MG63 (cell line): ENCODE measurements around the gene HEBP2. TPM values are rescaled to one million over a fixed set of nuclear protein-coding genes. Genes with fewer than 3 reads are reported as not detected.

Experiments used
- DNase-seq: peaks from one replicate; pipeline ENCODE4 v3.0.0-alpha.2; 2020
- H3K27me3 ChIP-seq: fragments of 250-450 bp; sonication (Bioruptor Pico); 2 replicates; pipeline ENCODE4 v1.5.1; 2020; ENCODE audit warnings: mild to moderate bottlenecking, moderate library complexity
- H3K36me3 ChIP-seq: fragments of 250-450 bp; sonication (Bioruptor Pico); 2 replicates; pipeline ENCODE4 v1.5.1; 2020; ENCODE audit warnings: mild to moderate bottlenecking, moderate library complexity
- H3K4me3 ChIP-seq: fragments of 250-450 bp; sonication (Bioruptor Pico); 2 replicates; pipeline ENCODE4 v1.5.1; 2020; ENCODE audit warnings: mild to moderate bottlenecking, moderate library complexity
- H3K9me3 ChIP-seq: fragments of 250-450 bp; sonication (Bioruptor Pico); 2 replicates; pipeline ENCODE4 v1.5.1; 2020; ENCODE audit warnings: mild to moderate bottlenecking, moderate library complexity
- total RNA-seq: library from RNA; depleted of rRNA; stranded (reverse); fragments of >200 nt; shearing (Covaris generic); gene quantifications from 2 replicates; pipeline ENCODE4 v1.2.3, GENCODE V29; 2014; ENCODE audit warnings: low replicate concordance

HEBP2 gene
- total RNA-seq, 1 experiment from 2014 or later, result 76.0 TPM

GRCh38 chr6:138387577-138388368 lies 16.2 kb upstream of the HEBP2 start:
- Histone ChIP-seq H3K27me3 (no peaks in the 10 kb centered on the region), H3K9me3 (no peaks in the 10 kb centered on the region), H3K36me3 (no peaks in the 10 kb centered on the region), H3K4me3 (no peak overlapping the region)
- DNase-seq, result no peak

- no peaks in the 10 kb centered on the region for H3K9me3 ChIP-seq
- no peaks in the 10 kb centered on the region for H3K27me3 ChIP-seq
These were observed 14.5 kb upstream of the HEBP2 start for GRCh38 chr6:138389551-138389950.

GRCh38 chr6:138393871-138394783 lies 9.9 kb upstream of the HEBP2 start:
- Histone ChIP-seq H3K36me3 (no peaks in the 10 kb centered on the region), H3K4me3 (no peak overlapping the region), H3K9me3 (no peaks in the 10 kb centered on the region), H3K27me3 (no peaks in the 10 kb centered on the region)
- no peak for DNase-seq

More at GRCh38 chr6:138389551-138389950, 14.5 kb upstream of the HEBP2 start:
- no peak for DNase-seq
- H3K4me3 ChIP-seq, result no peak overlapping the region
- H3K36me3 ChIP-seq, result no peaks in the 10 kb centered on the region

- no peaks in the 10 kb centered on the region for H3K27me3 ChIP-seq
- H3K9me3 ChIP-seq, result no peaks in the 10 kb centered on the region
- H3K36me3 ChIP-seq, result no peaks in the 10 kb centered on the region
- no peak for DNase-seq
- H3K4me3 ChIP-seq, result no peak overlapping the region
These were observed 7.3 kb upstream of the HEBP2 start for GRCh38 chr6:138396709-138397108.

- H3K4me3 ChIP-seq, result no peak overlapping the region
- no peaks in the 10 kb centered on the region for H3K27me3 ChIP-seq
- peak; percentile 62 for DNase-seq
- no peaks in the 10 kb centered on the region for H3K36me3 ChIP-seq
- no peaks in the 10 kb centered on the region for H3K9me3 ChIP-seq
These were observed 6.6 kb upstream of the HEBP2 start for GRCh38 chr6:138397128-138398122.

DNA sequence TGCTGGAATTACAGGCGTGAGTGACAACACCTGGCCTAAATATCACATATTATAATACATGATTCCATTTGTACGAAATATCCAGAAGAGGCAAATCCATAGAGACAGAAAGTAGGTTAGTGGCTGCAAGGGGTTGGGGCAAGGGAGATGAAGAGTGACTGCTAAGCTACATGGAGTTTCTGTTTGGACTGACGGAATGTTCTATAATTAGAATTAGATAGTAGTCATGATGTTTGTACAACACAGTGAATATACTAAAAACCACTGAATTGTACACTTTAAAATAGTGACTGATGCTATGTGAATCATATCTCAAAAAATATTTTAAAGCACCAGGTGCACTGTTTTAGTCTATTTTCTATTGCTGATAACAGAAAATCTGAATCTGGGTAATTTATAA lies 3.7 kb upstream of the HEBP2 start:
- Histone ChIP-seq H3K9me3 (no peaks in the 10 kb centered on the region), H3K36me3 (peaks cover under 1% of the 10 kb centered on the region; the same call in 1 of the 2 replicates), H3K4me3 (no peak overlapping the region), H3K27me3 (no peaks in the 10 kb centered on the region)
- no peak for DNase-seq

GRCh38 chr6:138401960-138402837 lies 1.8 kb upstream of the HEBP2 start:
- Histone ChIP-seq H3K4me3 (no peak overlapping the region), H3K36me3 (peaks cover 19% of the 10 kb centered on the region), H3K9me3 (no peaks in the 10 kb centered on the region), H3K27me3 (no peaks in the 10 kb centered on the region)
- DNase-seq, result no peak

- H3K4me3 ChIP-seq, result no peak overlapping the region; the same call in none of the 2 replicates
These were observed 1.2 kb upstream of the HEBP2 start for GRCh38 chr6:138402838-138403187.

GRCh38 chr6:138403324-138403800 lies 661 bp upstream of the HEBP2 start:
- Histone ChIP-seq H3K36me3 (peaks cover 29% of the 10 kb centered on the region), H3K4me3 (peak overlapping the region; percentile 70), H3K27me3 (no peaks in the 10 kb centered on the region), H3K9me3 (no peaks in the 10 kb centered on the region)
- peak; percentile 39 for DNase-seq

More at GRCh38 chr6:138402838-138403187, 1.2 kb upstream of the HEBP2 start:
- H3K9me3 ChIP-seq, result no peaks in the 10 kb centered on the region
- no peak for DNase-seq
- H3K36me3 ChIP-seq, result peaks cover 23% of the 10 kb centered on the region
- H3K27me3 ChIP-seq, result no peaks in the 10 kb centered on the region

DNA sequence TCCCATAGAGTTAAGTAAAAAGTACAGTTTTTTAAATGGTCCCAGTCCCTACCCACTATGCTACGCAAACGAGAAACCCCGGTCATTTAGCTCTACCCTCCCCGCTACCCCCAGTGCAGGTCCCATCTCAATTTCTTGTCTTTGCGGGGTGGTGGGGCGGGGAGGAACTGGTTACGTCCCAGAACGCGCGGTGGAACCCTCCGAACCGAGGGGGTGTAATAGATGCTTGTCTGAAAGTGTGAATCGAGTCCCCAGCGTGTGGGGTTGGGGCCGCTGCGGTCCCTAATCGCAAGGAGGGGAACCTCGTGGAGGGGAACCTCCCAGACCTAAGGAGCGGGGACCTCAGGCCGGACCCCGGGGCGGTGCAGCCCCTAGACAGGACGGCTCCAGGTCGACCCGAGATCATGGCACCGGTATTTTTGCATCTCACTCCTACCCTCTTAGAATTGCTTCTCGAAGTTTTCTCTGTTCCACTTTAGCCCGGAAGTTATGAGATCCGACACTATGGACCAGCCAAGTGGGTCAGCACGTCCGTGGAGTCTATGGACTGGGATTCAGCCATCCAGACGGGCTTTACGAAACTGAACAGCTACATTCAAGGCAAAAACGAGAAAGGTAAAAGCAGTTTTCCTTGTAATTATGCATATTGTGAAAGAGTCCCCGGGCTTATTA lies 779 bp downstream of the HEBP2 start:
- peaks cover 41% of the 10 kb centered on the region for H3K36me3 ChIP-seq
- peak overlapping the region; percentile 70 for H3K4me3 ChIP-seq
- no peak for DNase-seq
- H3K27me3 ChIP-seq, result no peaks in the 10 kb centered on the region
- no peaks in the 10 kb centered on the region for H3K9me3 ChIP-seq

DNA sequence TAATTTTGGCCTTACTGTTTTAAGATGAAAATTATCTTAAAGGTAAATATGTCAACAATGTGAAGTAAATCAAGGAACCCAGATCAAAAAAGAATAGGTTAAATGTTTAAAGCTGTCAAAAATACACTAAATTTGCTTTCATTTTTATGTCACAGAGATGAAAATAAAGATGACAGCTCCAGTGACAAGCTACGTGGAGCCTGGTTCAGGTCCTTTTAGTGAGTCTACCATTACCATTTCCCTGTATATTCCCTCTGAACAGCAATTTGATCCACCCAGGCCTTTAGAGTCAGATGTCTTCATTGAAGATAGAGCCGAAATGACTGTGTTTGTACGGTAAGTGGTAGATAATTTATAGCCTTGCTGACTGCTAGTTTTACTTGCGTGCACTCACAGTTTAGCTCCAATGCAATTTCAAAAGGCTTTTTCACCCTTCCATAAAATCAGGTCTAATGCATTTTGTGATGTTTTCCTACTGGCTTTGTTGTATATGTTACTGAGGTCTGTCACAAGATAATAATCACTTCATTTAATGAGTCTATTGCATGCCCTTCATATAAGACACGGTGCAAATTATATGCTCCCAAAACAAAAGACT lies 1.9 kb downstream of the HEBP2 start:
- Histone ChIP-seq H3K4me3 (no peak overlapping the region), H3K36me3 (peaks cover 48% of the 10 kb centered on the region), H3K27me3 (no peaks in the 10 kb centered on the region), H3K9me3 (no peaks in the 10 kb centered on the region)
- no peak for DNase-seq

- peaks cover 52% of the 10 kb centered on the region for H3K36me3 ChIP-seq
- no peak for DNase-seq
These were observed 2.4 kb downstream of the HEBP2 start for GRCh38 chr6:138406443-138406842.

DNA sequence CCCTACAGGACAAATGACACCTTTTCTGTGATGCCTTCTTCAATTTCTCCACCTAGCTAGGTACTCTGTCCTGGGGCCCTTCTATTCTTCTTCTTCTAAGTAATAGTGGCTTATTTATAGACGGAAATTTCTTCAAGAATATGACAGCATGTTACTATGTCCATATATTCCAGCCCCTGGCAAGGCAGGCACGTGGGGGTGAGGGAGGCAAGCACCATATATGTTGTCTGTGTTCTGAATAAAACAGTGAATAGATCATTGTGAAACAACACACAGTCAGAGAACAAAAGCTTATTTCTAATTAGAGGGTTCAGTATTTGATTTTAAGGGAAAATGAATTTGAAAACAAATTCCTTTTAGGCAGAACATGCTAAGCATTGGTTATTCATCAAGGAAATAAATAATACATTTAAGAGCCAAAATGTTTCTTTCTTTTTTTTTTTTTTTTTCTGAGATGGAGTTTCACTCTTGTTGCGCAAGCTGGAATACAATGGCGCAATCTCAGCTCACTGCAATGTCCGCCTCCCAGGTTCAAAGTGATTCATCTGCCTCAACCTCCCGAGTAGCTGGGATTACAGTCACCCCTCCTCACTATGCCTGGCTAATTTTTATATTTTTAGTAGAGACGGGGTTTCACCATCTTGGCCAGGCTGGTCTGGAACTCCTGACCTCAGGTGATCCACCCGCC lies 6.2 kb downstream of the HEBP2 start:
- no peak for DNase-seq
- Histone ChIP-seq H3K9me3 (no peaks in the 10 kb centered on the region), H3K36me3 (peaks cover 80% of the 10 kb centered on the region), H3K27me3 (no peaks in the 10 kb centered on the region), H3K4me3 (no peak overlapping the region)

More at GRCh38 chr6:138406443-138406842, 2.4 kb downstream of the HEBP2 start:
- Histone ChIP-seq H3K27me3 (no peaks in the 10 kb centered on the region), H3K4me3 (no peak overlapping the region), H3K9me3 (no peaks in the 10 kb centered on the region)
